Renal pelvis (tissue), 12 donors: Measurements from ENCODE around the gene AGL. TPM values are rescaled to one million over a fixed set of nuclear protein-coding genes. Genes with fewer than 3 reads are reported as not detected.
A peak's percentile ranks its signal among the peaks of the same experiment; 100 is the strongest.
"Not testable (repeated sequence)": the region's sequence is repeated elsewhere in the genome, so short reads cannot be mapped to it uniquely, and the experiment has no call there.

ENCODE experiments used
- DNase-seq: peaks from one replicate; pipeline ENCODE4 v3.0.0-alpha.2; 2013
- long read RNA-seq, 16 experiments: transcript quantifications; one replicate each; lab custom pipeline, GENCODE V29; 2026
- polyA plus RNA-seq, 3 donors: library from polyadenylated mRNA; unstranded; fragments of 120-200 nt; gene quantifications; one replicate each; pipeline ENCODE4 v1.2.1, GENCODE V29; 2013; ENCODE audit not compliant: insufficient read length in 3 of 3

AGL gene
- polyA plus RNA-seq: 10 to 100 TPM; 24.5 to 30.9 (median 28.2) TPM
- long read RNA-seq, donor 1, full-length matches to known transcripts: 4 of 4 reads
- long read RNA-seq, donor 1, partial matches to known transcripts: 0 of 4 reads
- long read RNA-seq, donor 1, other reads (novel, unspliced or antisense): 0 of 4 reads
- long read RNA-seq, donor 2: 0 reads
- long read RNA-seq, donor 3: 0 reads
- long read RNA-seq, donor 4: 0 reads
- long read RNA-seq, donor 5, full-length matches to known transcripts: 1 of 1 reads
- long read RNA-seq, donor 5, partial matches to known transcripts: 0 of 1 reads
- long read RNA-seq, donor 5, other reads (novel, unspliced or antisense): 0 of 1 reads
- long read RNA-seq, donor 6: 0 reads
- long read RNA-seq, donor 7, partial matches to known transcripts: 13 of 13 reads
- long read RNA-seq, donor 7, other reads (novel, unspliced or antisense): 0 of 13 reads
- long read RNA-seq, donor 8: 0 reads
- long read RNA-seq, donor 9, full-length matches to known transcripts: 1 of 1 reads
- long read RNA-seq, donor 9, partial matches to known transcripts: 0 of 1 reads
- long read RNA-seq, donor 9, other reads (novel, unspliced or antisense): 0 of 1 reads
- long read RNA-seq, donor 10: 0 reads
- long read RNA-seq, donor 11: 0 reads
- long read RNA-seq, donor 12, partial matches to known transcripts: 9 of 9 reads
- long read RNA-seq, donor 12, other reads (novel, unspliced or antisense): 0 of 9 reads
- long read RNA-seq, donor 13: 0 reads
- long read RNA-seq, donor 14: 0 reads
- long read RNA-seq, donor 15, full-length matches to known transcripts: 2 of 2 reads
- long read RNA-seq, donor 15, partial matches to known transcripts: 0 of 2 reads
- long read RNA-seq, donor 15, other reads (novel, unspliced or antisense): 0 of 2 reads
- long read RNA-seq, donor 16, full-length matches to known transcripts: 2 of 10 reads
- long read RNA-seq, donor 16, partial matches to known transcripts: 8 of 10 reads
- long read RNA-seq, donor 16, other reads (novel, unspliced or antisense): 0 of 10 reads

DNA sequence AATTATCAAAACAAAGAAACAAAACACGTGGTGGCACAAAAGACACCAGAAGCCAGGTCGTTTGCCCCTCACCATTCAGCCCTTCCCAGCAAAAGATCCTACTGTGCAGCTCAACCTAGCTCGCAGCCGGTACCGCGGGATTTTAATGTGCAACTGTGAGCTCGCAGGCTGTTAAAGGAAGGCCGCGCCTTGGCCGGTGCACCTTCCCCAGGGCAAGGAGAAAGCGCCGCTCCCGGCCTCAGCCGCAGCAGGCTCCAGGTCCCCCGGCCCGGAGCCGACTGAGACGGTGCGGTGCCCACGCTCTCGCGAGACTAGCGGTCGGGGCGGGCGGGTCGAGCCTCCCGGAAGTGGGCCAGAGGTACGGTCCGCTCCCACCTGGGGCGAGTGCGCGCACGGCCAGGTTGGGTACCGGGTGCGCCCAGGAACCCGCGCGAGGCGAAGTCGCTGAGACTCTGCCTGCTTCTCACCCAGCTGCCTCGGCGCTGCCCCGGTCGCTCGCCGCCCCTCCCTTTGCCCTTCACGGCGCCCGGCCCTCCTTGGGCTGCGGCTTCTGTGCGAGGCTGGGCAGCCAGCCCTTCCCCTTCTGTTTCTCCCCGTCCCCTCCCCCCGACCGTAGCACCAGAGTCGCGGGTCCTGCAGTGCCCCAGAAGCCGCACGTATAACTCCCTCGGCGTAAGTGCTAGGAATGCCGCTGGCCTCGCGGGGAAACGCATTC is at the start of gene AGL:
Gene AGL (plus strand): TSS at position 618 of the 715 bp plus-strand sequence. CDS start 682 bp downstream, outside the sequence.
- DNase-seq: peak; percentile 84

DNA sequence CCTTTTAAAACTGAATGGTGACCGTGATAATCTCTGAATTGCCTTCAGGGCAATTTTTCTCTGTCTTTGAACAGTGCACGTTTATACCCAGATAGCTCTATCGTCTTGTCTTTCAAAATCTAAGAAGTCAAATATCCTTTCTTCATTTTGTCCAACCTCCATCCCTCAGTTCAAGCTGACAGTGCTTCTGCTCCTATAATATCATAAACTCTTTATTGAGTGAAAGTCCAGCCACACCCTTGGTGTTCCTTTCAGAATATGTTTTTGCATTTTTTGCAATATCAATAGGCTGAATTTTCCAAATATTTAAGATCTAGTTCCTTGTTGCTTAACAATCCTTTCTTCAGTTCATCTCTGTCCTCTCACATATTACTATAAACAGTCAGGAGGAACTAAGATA is 48.6 kb upstream of the AGL start:
- DNase-seq: no peak

DNA sequence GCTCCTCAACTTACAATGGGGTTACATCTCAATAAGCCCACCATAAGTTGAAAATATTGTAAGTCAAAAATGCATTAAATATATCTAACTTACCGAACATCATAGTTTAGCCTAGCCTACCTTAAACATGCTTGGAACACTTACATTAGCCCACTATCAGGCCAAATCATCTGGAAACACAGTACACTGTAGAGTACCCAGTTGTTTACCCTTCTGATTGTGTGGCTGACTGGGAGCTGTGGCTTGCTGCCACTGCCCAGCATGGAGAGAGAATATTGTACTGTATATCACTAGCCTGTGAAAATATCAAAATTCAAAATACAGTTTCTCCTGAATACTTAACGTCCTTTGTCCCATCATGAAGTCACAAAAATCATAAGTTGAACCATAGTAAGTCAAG is 43.3 kb upstream of the AGL start:
- DNase-seq: no peak

DNA sequence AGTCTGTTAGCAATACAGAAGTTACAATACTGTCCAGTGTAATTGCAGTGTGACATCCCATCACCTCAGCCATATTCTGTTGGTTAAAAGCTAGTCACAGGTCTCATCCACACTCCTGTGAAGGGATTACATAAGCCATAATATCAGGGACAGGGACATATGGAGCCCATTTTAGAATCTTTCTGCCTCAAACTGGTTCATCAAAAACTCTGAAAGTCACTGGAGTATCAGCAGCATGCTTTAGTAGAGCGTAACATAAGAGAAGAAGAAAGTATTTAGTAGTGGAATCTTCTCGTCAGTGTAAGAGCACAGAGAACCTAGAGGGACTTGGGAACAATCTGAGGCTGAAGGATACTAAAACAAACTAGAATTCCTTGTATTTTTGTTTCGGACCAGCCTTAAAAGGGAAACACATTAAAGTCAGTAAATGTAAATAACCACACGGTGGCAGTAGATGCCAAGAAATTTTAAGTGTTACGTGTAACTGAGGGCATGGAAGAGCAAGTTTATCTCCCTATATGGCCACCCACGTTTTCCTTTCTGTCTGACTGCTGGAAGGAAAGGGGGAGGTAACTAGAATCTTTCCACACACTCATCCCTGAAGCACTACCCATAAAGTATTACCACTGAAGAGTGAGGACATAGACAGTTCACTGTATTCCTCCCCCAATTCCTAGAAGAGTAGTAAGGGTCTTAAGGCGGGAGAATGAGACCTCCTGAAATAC is 41.6 kb upstream of the AGL start:
- peak; percentile 87 for DNase-seq

GRCh38 chr1:99811075-99811474 is 39.1 kb upstream of the AGL start:
- no peak for DNase-seq

GRCh38 chr1:99811747-99812146 is 38.4 kb upstream of the AGL start:
- DNase-seq: no peak

GRCh38 chr1:99814373-99814900 is 35.7 kb upstream of the AGL start:
- DNase-seq: no peak

DNA sequence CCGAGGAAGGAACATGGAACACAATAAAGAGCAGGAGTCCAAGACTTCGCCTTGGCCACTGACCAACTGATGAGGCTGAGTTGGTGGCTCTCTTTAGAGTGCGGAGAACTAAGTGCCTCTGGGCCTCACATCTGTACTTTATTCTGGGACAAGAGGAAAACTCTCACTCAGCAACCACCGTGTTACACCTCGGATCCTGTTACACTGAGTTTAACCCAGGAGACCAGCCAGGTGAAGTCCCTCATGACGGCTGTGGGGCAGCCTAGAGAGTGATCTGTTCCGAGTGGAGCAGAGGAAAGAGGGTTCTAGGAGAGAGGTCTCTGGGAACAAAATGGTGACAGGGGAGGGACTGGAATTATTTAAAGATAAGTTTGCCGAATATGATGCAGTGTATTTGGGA is 33.5 kb upstream of the AGL start:
- DNase-seq: no peak

- DNase-seq: no peak
These were observed 32.0 kb upstream of the AGL start for GRCh38 chr1:99818063-99818699.

- no peak for DNase-seq
These were observed 29.6 kb upstream of the AGL start for GRCh38 chr1:99820546-99820945.

GRCh38 chr1:99825098-99825497 is 25.1 kb upstream of the AGL start:
- no peak for DNase-seq

DNA sequence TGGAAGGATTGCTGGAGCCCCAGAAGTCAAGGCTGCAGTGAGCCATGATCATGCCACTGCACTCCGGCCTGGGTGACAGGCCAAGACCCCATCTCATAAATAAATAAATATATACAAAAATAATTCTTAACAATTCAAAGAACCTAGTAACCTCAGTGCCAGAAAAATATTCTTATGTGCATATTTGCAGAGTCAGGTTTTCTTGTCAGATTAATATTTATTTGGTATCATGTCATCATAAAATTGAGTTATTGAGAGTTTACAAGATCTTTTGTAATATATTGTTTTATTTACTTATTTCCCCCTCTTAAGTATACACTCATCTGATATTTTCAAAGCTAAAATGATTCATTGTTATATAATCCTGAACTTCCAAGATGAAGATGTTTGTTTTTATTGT is 24.5 kb upstream of the AGL start:
- no peak for DNase-seq

DNA sequence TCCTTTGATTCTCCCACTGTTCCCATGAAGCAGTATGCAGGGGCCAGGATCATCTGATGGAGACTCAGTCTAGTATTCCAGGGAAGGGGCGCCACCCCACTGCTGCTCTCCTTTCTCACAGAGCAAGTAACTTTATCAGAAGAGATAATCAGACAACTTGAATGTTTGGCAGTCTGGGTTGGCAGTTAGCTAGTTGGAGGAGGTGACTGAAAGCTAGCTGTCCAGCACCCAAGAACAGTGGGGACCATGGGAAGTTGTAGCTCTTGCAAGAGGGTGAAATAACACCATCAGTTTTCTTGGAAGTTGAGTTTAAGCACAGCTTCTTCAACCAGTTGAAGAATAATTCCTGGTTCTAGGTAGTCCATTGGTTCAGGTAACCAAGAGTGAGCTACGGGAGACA is 22.2 kb upstream of the AGL start:
- DNase-seq: no peak

- DNase-seq: no peak
These were observed 20.9 kb upstream of the AGL start for GRCh38 chr1:99829269-99829668.

- not testable (repeated sequence) for DNase-seq
These were observed 16.2 kb upstream of the AGL start for GRCh38 chr1:99833911-99834310.

GRCh38 chr1:99836171-99837103 is 13.7 kb upstream of the AGL start:
- DNase-seq: not testable (repeated sequence)

DNA sequence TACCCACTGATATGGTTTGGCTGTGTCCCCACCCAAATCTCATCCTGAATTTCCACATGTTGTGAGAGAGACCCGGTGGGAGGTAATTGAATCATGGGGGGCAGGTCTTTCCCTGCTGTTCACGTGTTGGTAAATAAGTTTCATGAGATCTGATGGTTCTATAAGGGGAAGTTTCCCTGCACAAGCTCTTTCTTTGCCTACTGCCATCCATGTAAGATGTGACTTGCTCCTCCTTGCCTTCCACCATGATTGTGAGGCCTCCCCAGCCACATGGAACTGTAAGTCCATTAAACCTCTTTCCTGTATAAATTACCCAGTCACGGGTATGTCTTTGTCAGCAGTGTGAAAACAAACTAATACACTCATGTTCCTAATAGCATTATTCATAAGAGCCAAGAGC is 9.8 kb upstream of the AGL start:
- DNase-seq: not testable (repeated sequence)

- no peak for DNase-seq
These were observed 6.4 kb upstream of the AGL start for GRCh38 chr1:99843760-99844159.

- DNase-seq: not testable (repeated sequence)
These were observed 5.0 kb upstream of the AGL start for GRCh38 chr1:99845201-99845600.
